Kidney (tissue), 14 donors: ENCODE results near the gene CSKMT. TPM values are rescaled to one million over a fixed set of nuclear protein-coding genes. Genes with fewer than 3 reads are reported as not detected.
A peak's percentile ranks its signal among the peaks of the same experiment; 100 is the strongest.
"Not testable (repeated sequence)": the region's sequence is repeated elsewhere in the genome, so short reads cannot be mapped to it uniquely, and the experiment has no call there.

Experiments used
- DNase-seq, 5 donors: peaks; one replicate each; pipeline ENCODE4 v3.0.0-alpha.2; 2013 to 2020
- FAIRE-seq: peaks from 2 replicates; lab custom pipeline; 2012; peaks lifted over from hg19 to GRCh38; lab: Jason Lieb, UNC
- H3K27ac ChIP-seq, 2 donors: one replicate each; pipeline ENCODE4 v1.7.0; 2013; ENCODE audit warnings: low read depth in 2 of 2, low read length in 2 of 2, inconsistent platforms in 1 of 2
- H3K27me3 ChIP-seq: one replicate; pipeline ENCODE4 v1.7.1; 2013; ENCODE audit warnings: low read length, inconsistent platforms; ENCODE audit not compliant: control insufficient read depth, insufficient read depth
- H3K36me3 ChIP-seq, 3 donors: one replicate each; pipeline versions ENCODE4 v1.7.0 to v1.7.1; 2013; ENCODE audit warnings: low read length in 3 of 3, control low read depth in 1 of 3, inconsistent platforms in 1 of 3; ENCODE audit not compliant: insufficient read depth in 3 of 3, control insufficient read depth in 2 of 3
- H3K4me1 ChIP-seq, 3 donors: one replicate each; pipeline versions ENCODE4 v1.7.0 to v1.7.1; 2013; ENCODE audit warnings: low read length in 3 of 3, inconsistent platforms in 1 of 3, low read depth in 1 of 3; ENCODE audit not compliant: control insufficient read depth in 2 of 3, insufficient read depth in 2 of 3
- H3K4me3 ChIP-seq, 3 donors: one replicate each; pipeline versions ENCODE4 v1.7.0 to v1.8.1; 2013; ENCODE audit warnings: low read length in 3 of 3, control low read depth in 1 of 3, inconsistent platforms in 1 of 3
- H3K9ac ChIP-seq, 3 donors: one replicate each; pipeline versions ENCODE4 v1.7.0 to v1.7.1; 2013; ENCODE audit warnings: low read length in 3 of 3, control low read depth in 1 of 3, inconsistent platforms in 1 of 3
- H3K9me3 ChIP-seq, 3 donors: one replicate each; pipeline versions ENCODE4 v1.7.0 to v1.7.1; 2013; ENCODE audit warnings: low read length in 3 of 3, control low read depth in 1 of 3, inconsistent platforms in 1 of 3; ENCODE audit not compliant: control insufficient read depth in 2 of 3, insufficient read depth in 1 of 3
- CTCF ChIP-seq: IDR thresholded peaks from 3 replicates; pipeline ENCODE4 v1.5.1; 2012; ENCODE audit warnings: mild to moderate bottlenecking, moderate library complexity, borderline replicate concordance; ENCODE audit not compliant: insufficient read depth; ENCODE audit errors: extremely low read depth
- intact Hi-C: fragments of 100-400 bp; cut with DNase I; formaldehyde crosslinking; loops from one replicate; pipeline ENCODE4 v1.11.1; 2022
- polyA plus RNA-seq: library from polyadenylated mRNA; stranded (reverse); fragments of 350-450 nt; fragmentation: Illumina TruSeq; extraction: RNeasy Lipid Tissue Mini Kit (QIAGEN cat#74804); gene quantifications from one replicate; pipeline ENCODE4 v1.2.3, GENCODE V29; 2014; ENCODE audit warnings: low read depth, low replicate concordance; ENCODE audit not compliant: insufficient read depth
- total RNA-seq: library from RNA; stranded (reverse); fragmentation: NEBNext Ultra II Directional; extraction: Animal tissue kit (Norgen Biotek cat#: 25700); gene quantifications from one replicate; pipeline ENCODE4 v1.2.1, GENCODE V29; 2021
- donor health status: control.
- donor health status: control.
- donor health status: control.
- donor health status: control.
- donor health status: control.
- donor health status: DM: yes; HTN: yes; CAD: no.
- donor health status: Normal renal cell carcinoma (clear cell type).

CSKMT gene
- total and polyA plus RNA-seq, 2 donors from 2014 or later = 8.2 to 12.1 TPM

GRCh38 chr11:62694455-62695167 lies 29.5 kb downstream of the CSKMT start:
- no peak overlapping the region for H3K9ac ChIP-seq
- no peak overlapping the region for H3K27ac ChIP-seq
- DNase-seq (peak in 4 of 5 donors; percentile 71 to 93 (median 78)), FAIRE-seq (no peak)
- H3K36me3 ChIP-seq = peaks cover 5 to 32% (median 12%) of the 10 kb centered on the region in 3 donors
- no peak overlapping the region for H3K4me3 ChIP-seq
- peak; percentile 75 for TF ChIP-seq CTCF
- H3K4me1 ChIP-seq = no peaks in the 10 kb centered on the region
- no peaks in the 10 kb centered on the region for H3K9me3 ChIP-seq
- no peaks in the 10 kb centered on the region for H3K27me3 ChIP-seq
- intact Hi-C loops = loop anchor here (10.0 kb wide), 1 partner anchor 300 kb away; no protein-coding TSS in a partner anchor

- intact Hi-C loops = no loop called here
- H3K36me3 ChIP-seq = peaks cover 2 to 12% (median 2%) of the 10 kb centered on the region in 3 donors
- H3K27me3 ChIP-seq = no peaks in the 10 kb centered on the region
- H3K4me1 ChIP-seq = peaks cover 0 to 17% (median 14%) of the 10 kb centered on the region in 3 donors
- H3K9me3 ChIP-seq = no peaks in the 10 kb centered on the region
- H3K9ac ChIP-seq = no peak overlapping the region
- H3K27ac ChIP-seq = no peak overlapping the region
- no peak overlapping the region for H3K4me3 ChIP-seq
- no peak for TF ChIP-seq CTCF
- DNase-seq (no peak), FAIRE-seq (no peak)
Observed at GRCh38 chr11:62702246-62702645, 37.1 kb downstream of the CSKMT start.

GRCh38 chr11:62703921-62704320 lies 38.8 kb downstream of the CSKMT start:
- H3K4me3 ChIP-seq, FAIRE-seq, H3K27ac ChIP-seq, H3K9me3 ChIP-seq, H3K9ac ChIP-seq, H3K27me3 ChIP-seq, intact Hi-C loops, DNase-seq: not testable (repeated sequence)
- peaks cover 2 to 12% (median 2%) of the 10 kb centered on the region in 3 donors for H3K36me3 ChIP-seq
- H3K4me1 ChIP-seq = peaks cover 0 to 23% (median 21%) of the 10 kb centered on the region in 3 donors

- FAIRE-seq (no peak), DNase-seq (peak in 4 of 5 donors; percentile 26 to 65 (median 42))
- peaks cover 2 to 13% (median 4%) of the 10 kb centered on the region in 3 donors for H3K36me3 ChIP-seq
- H3K27me3 ChIP-seq = no peaks in the 10 kb centered on the region
- intact Hi-C loops = no loop called here
- peak overlapping the region; percentile 79 to 87 for H3K27ac ChIP-seq
- no peak for TF ChIP-seq CTCF
- H3K9me3 ChIP-seq = no peaks in the 10 kb centered on the region
- H3K4me1 ChIP-seq = peaks cover 0 to 30% (median 29%) of the 10 kb centered on the region in 3 donors
- peak overlapping the region; percentile 93 to 98 (median 96) for H3K4me3 ChIP-seq
- H3K9ac ChIP-seq = peak overlapping the region; percentile 84 to 97 (median 93)
Observed at GRCh38 chr11:62705413-62705812, 40.3 kb downstream of the CSKMT start.
